22Rv1 (cell line): ENCODE data around the gene PKLR.

Experiments
- H3K27ac ChIP-seq: fragments of 450-650 bp; 2 replicates; pipeline ENCODE4 v1.5.1; 2017
- CTCF ChIP-seq: fragments of 450-650 bp; IDR thresholded peaks from 2 replicates; pipeline ENCODE4 v1.5.1; 2017; ENCODE audit warnings: mild to moderate bottlenecking
- ZFX ChIP-seq: fragments of 450-650 bp; IDR thresholded peaks from 2 replicates; pipeline ENCODE4 v1.6.1; 2017; ENCODE audit warnings: antibody characterized with exemption, borderline replicate concordance

PKLR gene

DNA sequence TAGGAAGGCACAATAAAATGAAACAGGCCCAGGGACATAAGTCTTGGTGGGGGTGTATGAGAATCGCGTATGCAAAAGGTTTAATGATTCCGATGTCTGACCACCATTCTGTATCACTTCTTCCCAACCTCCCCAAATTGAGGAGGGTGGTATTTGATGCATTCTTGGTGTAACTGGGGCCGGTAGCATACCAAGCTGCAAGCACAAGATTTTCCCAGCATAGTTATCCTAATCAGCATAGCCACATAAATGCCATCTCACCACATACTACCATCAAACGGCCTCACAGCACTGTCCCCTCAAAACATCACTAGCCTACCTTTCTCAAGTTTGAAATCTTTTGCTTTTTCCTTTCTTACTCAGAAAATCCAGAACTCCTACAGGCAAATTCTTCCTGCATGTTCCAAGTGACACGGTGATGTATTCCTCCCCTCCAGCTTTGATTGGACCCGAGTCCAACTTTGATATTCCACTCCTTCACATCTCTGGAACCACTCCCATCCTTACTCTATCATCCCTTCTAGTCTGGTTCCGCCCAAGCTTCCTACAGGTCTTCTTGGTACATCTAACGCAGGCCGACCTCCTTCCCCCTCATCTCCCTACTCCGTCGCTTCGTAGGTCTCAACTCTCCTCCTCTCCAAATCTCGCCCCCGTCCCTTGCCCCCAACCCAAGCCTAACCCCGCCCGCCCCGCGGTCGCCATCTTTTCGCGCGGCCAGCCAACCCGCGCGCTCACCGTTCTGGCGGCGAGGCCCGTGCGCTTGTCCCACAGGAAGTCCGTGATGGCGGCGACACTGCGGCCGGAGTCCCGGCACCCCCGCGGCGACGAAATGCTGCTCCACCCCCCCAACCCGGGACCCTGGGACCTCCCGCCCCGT is 28.5 kb downstream of the PKLR start:
- peak overlapping the region; percentile 100 for H3K27ac ChIP-seq
- TF ChIP-seq ZFX (no peak), CTCF (no peak)

GRCh38 chr1:155269381-155269780 is 31.9 kb downstream of the PKLR start:
- H3K27ac ChIP-seq = no peak overlapping the region
- no peak for TF ChIP-seq ZFX
- no peak for TF ChIP-seq CTCF

- H3K27ac ChIP-seq = peak overlapping the region; percentile 7; the same call in 1 of the 2 replicates
- TF ChIP-seq ZFX (no peak), CTCF (no peak)
Measured at GRCh38 chr1:155268630-155269029, 32.6 kb downstream of the PKLR start.

DNA sequence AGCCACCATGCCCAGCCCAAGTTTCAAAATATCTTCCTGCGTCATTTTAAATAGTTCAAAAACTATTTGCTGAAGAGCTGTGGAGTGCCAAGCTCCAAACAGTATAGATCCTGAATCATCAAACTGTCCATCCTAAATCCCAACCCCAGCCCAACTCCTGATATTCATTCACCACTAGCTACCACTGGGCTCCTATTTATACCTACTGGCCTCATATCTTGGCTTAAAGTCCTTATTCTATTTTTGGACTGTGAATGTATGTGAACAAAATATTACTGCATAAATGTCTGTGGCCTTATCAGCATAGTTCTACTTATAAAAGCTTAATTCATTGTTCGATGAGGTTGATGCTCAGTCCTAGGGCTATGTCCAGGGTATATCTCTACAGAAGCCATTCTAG is 33.9 kb downstream of the PKLR start:
- peak overlapping the region; percentile 7; the same call in 1 of the 2 replicates for H3K27ac ChIP-seq
- TF ChIP-seq CTCF (no peak), ZFX (no peak)

GRCh38 chr1:155266553-155266952 is 34.7 kb downstream of the PKLR start:
- H3K27ac ChIP-seq = peak overlapping the region; percentile 8; the same call in 1 of the 2 replicates

GRCh38 chr1:155263067-155263466 is 38.2 kb downstream of the PKLR start:
- H3K27ac ChIP-seq = peak overlapping the region; percentile 88

More at GRCh38 chr1:155266553-155266952, 34.7 kb downstream of the PKLR start:
- TF ChIP-seq ZFX = no peak
- TF ChIP-seq CTCF = no peak

More at GRCh38 chr1:155263067-155263466, 38.2 kb downstream of the PKLR start:
- TF ChIP-seq CTCF = no peak
- TF ChIP-seq ZFX = no peak
